ENCODE results near the gene NARS2. TPM values are rescaled to one million over a fixed set of nuclear protein-coding genes. Genes with fewer than 3 reads are reported as not detected.

Gene NARS2
- total RNA-seq, 4 donors from 2014 or later, result 9.2 to 39.9 (median 19.6) TPM

DNA sequence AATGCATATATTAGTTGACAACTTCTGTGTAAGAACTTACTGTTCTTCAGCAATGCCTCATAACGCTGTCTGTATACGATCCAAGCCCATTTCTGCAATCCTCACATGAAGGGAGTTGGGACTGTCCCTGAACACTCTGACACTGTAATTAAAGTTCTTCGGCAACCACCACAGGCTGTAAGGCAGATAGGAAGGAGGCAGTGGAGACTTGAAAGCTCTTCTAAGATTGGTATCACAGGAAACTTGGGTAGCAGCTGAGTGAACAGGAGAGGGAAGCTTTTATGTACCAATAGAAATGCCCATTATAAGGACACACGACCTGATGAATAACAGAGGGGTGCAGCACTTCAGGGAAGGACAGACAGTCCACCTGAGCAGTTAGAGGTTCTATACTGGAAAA is 145.0 kb downstream of the NARS2 start:
- TF ChIP-seq POLR2A (IDR thresholded peaks at IDR 0.05) (no peak), CTCF (IDR thresholded peaks at IDR 0.05) (no peak)
- intact Hi-C loops (cut with DNase I; ENCODE audit: low total_unique reads), result loop anchor here (10.0 kb wide), 1 partner anchor 125 kb away; no protein-coding TSS in a partner anchor
- no peak for DNase-seq
- Histone ChIP-seq H3K27ac (no peak overlapping the region), H3K4me1 (peaks cover 0 to under 1% of the 10 kb centered on the region in 2 donors), H3K27me3 (no peaks in the 10 kb centered on the region), H3K36me3 (no peaks in the 10 kb centered on the region), H3K4me3 (no peak overlapping the region), H3K9me3 (no peaks in the 10 kb centered on the region)

DNA sequence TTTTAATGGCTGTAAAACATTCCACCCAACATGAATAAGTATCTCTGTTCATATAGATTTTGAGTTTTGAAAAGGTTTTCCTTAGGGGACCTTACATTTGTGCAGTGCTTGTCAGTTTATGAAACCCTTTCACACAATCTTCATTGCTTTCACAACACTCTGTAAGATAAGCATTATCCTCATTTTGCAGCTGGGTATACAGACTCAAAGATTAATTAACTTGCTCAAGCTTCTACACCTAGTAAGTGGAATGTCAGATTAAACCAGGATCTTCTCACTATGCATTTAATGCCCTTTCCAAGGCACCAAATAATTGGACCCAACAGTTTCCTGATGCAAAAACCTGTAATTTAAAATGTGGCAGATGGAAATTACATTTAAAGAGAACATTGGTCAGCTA is 145.5 kb downstream of the NARS2 start:
- intact Hi-C loops (cut with DNase I; ENCODE audit: low total_unique reads), result loop anchor here (10.0 kb wide), 1 partner anchor 126 kb away; no protein-coding TSS in a partner anchor
- Histone ChIP-seq H3K4me3 (no peak overlapping the region), H3K9me3 (no peaks in the 10 kb centered on the region), H3K4me1 (peaks cover 0 to 6% of the 10 kb centered on the region in 2 donors), H3K36me3 (no peaks in the 10 kb centered on the region), H3K27me3 (no peaks in the 10 kb centered on the region), H3K27ac (no peak overlapping the region)
- no peak for DNase-seq
- no peak for TF ChIP-seq POLR2A (IDR thresholded peaks at IDR 0.05)
- TF ChIP-seq CTCF (IDR thresholded peaks at IDR 0.05), result no peak

DNA sequence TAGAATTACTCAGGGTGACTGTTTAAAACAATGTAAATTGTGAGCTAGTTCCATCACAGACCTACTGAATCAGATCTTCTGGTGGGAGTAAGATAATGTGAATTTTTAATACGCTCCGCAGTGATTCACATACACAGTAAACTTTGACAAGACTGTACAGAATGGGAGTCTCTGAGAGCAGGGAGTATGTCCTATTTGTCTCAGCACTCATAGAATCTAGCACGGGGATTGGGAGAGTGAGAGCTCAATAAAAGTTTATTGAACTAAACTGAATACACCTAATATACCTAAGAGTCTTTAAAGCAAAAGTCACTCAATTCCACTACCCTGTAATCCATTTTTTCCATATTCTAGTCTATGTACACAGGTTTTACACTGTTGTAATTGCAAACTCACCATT is 145.9 kb downstream of the NARS2 start:
- peaks cover 0 to 7% of the 10 kb centered on the region in 2 donors for H3K4me1 ChIP-seq
- no peak overlapping the region for H3K4me3 ChIP-seq
- TF ChIP-seq POLR2A (IDR thresholded peaks at IDR 0.05) (no peak), CTCF (IDR thresholded peaks at IDR 0.05) (no peak)
- no peak for DNase-seq
- H3K27ac ChIP-seq, result no peak overlapping the region
- intact Hi-C loops (cut with DNase I; ENCODE audit: low total_unique reads), result loop anchor here (10.0 kb wide), 1 partner anchor 126 kb away; no protein-coding TSS in a partner anchor
- H3K9me3 ChIP-seq, result no peaks in the 10 kb centered on the region
- H3K27me3 ChIP-seq, result no peaks in the 10 kb centered on the region
- H3K36me3 ChIP-seq, result no peaks in the 10 kb centered on the region

GRCh38 chr11:78428266-78428636 is 146.4 kb downstream of the NARS2 start:
- peak overlapping the region in 1 of 2 donors; percentile 32 for H3K27ac ChIP-seq
- TF ChIP-seq POLR2A (IDR thresholded peaks at IDR 0.05), result no peak
- TF ChIP-seq CTCF (IDR thresholded peaks at IDR 0.05), result no peak
- intact Hi-C loops (cut with DNase I; ENCODE audit: low total_unique reads), result loop anchor here (10.0 kb wide), 1 partner anchor 127 kb away; no protein-coding TSS in a partner anchor
- H3K4me3 ChIP-seq, result no peak overlapping the region
- no peaks in the 10 kb centered on the region for H3K9me3 ChIP-seq
- H3K4me1 ChIP-seq, result peaks cover 0 to 7% of the 10 kb centered on the region in 2 donors
- no peaks in the 10 kb centered on the region for H3K36me3 ChIP-seq
- DNase-seq, result no peak
- no peaks in the 10 kb centered on the region for H3K27me3 ChIP-seq

DNA sequence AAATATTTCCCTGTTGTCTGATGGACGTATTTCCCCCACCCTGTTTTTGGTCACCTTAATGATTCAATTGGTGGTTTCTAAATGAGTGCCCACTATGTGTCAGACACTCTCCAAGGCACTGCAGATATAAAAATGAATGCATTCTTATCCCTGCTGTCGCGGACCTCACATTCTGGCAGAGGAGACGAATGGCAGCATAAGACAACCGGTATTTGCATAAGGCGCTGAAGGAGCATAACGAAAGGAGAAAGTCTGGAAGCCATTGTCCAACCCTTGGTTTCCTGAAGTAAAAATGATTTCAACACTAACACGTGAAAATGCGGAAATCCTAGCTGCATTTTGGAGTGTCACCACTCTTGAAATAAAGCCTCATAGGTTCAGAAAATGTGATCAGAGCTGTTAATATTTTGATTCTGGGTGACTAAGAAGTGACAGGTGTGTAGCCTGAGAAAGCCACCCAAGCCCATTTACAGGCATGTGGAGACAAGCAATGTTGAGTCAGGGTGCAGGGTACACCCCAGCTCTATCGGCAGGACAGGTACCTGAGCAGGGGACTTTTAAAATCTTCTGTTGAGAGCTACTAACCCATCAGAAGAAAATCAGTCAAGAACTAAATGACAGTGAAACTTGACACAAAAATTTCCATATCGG is 146.9 kb downstream of the NARS2 start:
- H3K4me3 ChIP-seq, result no peak overlapping the region
- H3K36me3 ChIP-seq, result no peaks in the 10 kb centered on the region
- peak in 1 of 4 experiments; percentile 3 for TF ChIP-seq CTCF (IDR thresholded peaks at IDR 0.05)
- no peak for TF ChIP-seq POLR2A (IDR thresholded peaks at IDR 0.05)
- peak overlapping the region in 1 of 2 donors; percentile 32 for H3K27ac ChIP-seq
- no peaks in the 10 kb centered on the region for H3K27me3 ChIP-seq
- DNase-seq, result no peak
- no peaks in the 10 kb centered on the region for H3K9me3 ChIP-seq
- intact Hi-C loops (cut with DNase I; ENCODE audit: low total_unique reads), result loop anchor here (10.0 kb wide), 1 partner anchor 127 kb away; no protein-coding TSS in a partner anchor
- H3K4me1 ChIP-seq, result peaks cover 0 to 7% of the 10 kb centered on the region in 2 donors
